ENCODE measurements around the gene EIF3A. TPM values are rescaled to one million over a fixed set of nuclear protein-coding genes. Genes with fewer than 3 reads are reported as not detected.

EIF3A gene
- total RNA-seq, 1 donor, result 135 TPM

- Histone ChIP-seq H3K4me1 (ENCODE audit: insufficient read depth, low read length) (peaks cover 15% of the 10 kb centered on the region), H3K27ac (ENCODE audit: low read depth, low read length) (peak overlapping the region; percentile 96), H3K4me2 (ENCODE audit: insufficient read depth, low read length) (peak overlapping the region; percentile 96), H4K20me1 (ENCODE audit: insufficient read depth, low read length) (peaks cover 45% of the 10 kb centered on the region), H3K79me2 (ENCODE audit: insufficient read depth, low read length) (peaks cover 67% of the 10 kb centered on the region), H3K36me3 (ENCODE audit: insufficient read depth, low read length) (no peaks in the 10 kb centered on the region), H2AFZ (ENCODE audit: low read length) (peak overlapping the region; percentile 81), H3K4me3 (ENCODE audit: insufficient read depth, low read length) (peak overlapping the region; percentile 99), H3K9me3 (ENCODE audit: low read depth, low read length) (no peaks in the 10 kb centered on the region), H3K27me3 (ENCODE audit: insufficient read depth, low read length) (no peaks in the 10 kb centered on the region)
- no peak for TF ChIP-seq CTCF (IDR thresholded peaks at IDR 0.05; ENCODE audit: extremely low read depth, low read depth, low read length)
- peak; percentile 96 for DNase-seq (ENCODE audit: insufficient read length, low spot score, missing footprints)
These were observed 757 bp downstream of the EIF3A start for GRCh38 chr10:119079599-119080520.

GRCh38 chr10:119078422-119079179 lies 2.0 kb downstream of the EIF3A start:
- DNase-seq (ENCODE audit: insufficient read length, low spot score, missing footprints), result peak; percentile 46
- H3K79me2 ChIP-seq (ENCODE audit: insufficient read depth, low read length), result peaks cover 80% of the 10 kb centered on the region
- H2AFZ ChIP-seq (ENCODE audit: low read length), result no peak overlapping the region
- H4K20me1 ChIP-seq (ENCODE audit: insufficient read depth, low read length), result peaks cover 52% of the 10 kb centered on the region
- no peaks in the 10 kb centered on the region for H3K27me3 ChIP-seq (ENCODE audit: insufficient read depth, low read length)
- peak overlapping the region; percentile 96 for H3K4me2 ChIP-seq (ENCODE audit: insufficient read depth, low read length)
- H3K27ac ChIP-seq (ENCODE audit: low read depth, low read length), result peak overlapping the region; percentile 96
- peak overlapping the region; percentile 99 for H3K4me3 ChIP-seq (ENCODE audit: insufficient read depth, low read length)
- no peaks in the 10 kb centered on the region for H3K9me3 ChIP-seq (ENCODE audit: low read depth, low read length)
- peaks cover 15% of the 10 kb centered on the region for H3K4me1 ChIP-seq (ENCODE audit: insufficient read depth, low read length)
- H3K36me3 ChIP-seq (ENCODE audit: insufficient read depth, low read length), result no peaks in the 10 kb centered on the region
- TF ChIP-seq CTCF (IDR thresholded peaks at IDR 0.05; ENCODE audit: extremely low read depth, low read depth, low read length), result no peak

DNA sequence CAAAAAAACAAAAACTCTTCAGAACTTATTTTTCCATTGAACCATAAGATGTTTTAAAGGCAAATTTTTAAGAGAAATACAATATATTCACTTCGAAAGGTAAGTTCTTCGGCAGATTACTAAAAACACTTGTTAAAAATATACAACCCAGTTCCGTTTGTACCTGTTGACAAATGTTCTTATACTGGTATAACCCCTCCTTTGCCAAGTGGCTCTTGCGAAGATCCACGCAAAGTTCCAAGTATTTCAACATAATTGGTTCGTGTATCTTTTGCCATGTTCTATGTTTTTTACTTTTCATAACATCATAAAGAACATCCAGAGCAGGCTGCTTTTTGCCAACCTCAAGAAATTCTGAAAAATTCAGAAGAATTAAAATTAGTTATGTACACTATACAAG lies 7.0 kb downstream of the EIF3A start:
- DNase-seq (ENCODE audit: insufficient read length, low spot score, missing footprints), result no peak
- Histone ChIP-seq H3K9me3 (ENCODE audit: low read depth, low read length) (no peaks in the 10 kb centered on the region), H3K4me3 (ENCODE audit: insufficient read depth, low read length) (no peak overlapping the region), H3K79me2 (ENCODE audit: insufficient read depth, low read length) (peaks cover 97% of the 10 kb centered on the region), H4K20me1 (ENCODE audit: insufficient read depth, low read length) (peaks cover 63% of the 10 kb centered on the region), H2AFZ (ENCODE audit: low read length) (no peak overlapping the region), H3K27me3 (ENCODE audit: insufficient read depth, low read length) (no peaks in the 10 kb centered on the region), H3K27ac (ENCODE audit: low read depth, low read length) (no peak overlapping the region), H3K4me1 (ENCODE audit: insufficient read depth, low read length) (peaks cover 8% of the 10 kb centered on the region), H3K36me3 (ENCODE audit: insufficient read depth, low read length) (peaks cover 46% of the 10 kb centered on the region), H3K4me2 (ENCODE audit: insufficient read depth, low read length) (no peak overlapping the region)
- TF ChIP-seq CTCF (IDR thresholded peaks at IDR 0.05; ENCODE audit: extremely low read depth, low read depth, low read length), result no peak

Measured in osteoblast (primary cell).